DND-41 (cell line): Measurements from ENCODE around the gene FAM222B.
A peak's percentile ranks its signal among the peaks of the same experiment; 100 is the strongest.
"Not testable (repeated sequence)": the region's sequence is repeated elsewhere in the genome, so short reads cannot be mapped to it uniquely, and the experiment has no call there.

Source experiments
- ATAC-seq: fragments of 200-7000 bp; cut with Tn5 transposase; 3 replicates; pipeline ENCODE4 v1.9.1; 2021; ENCODE audit warnings: low read depth; ENCODE audit not compliant: insufficient read depth
- DNase-seq: peaks from one replicate; pipeline ENCODE4 v3.0.0-alpha.2; 2020
- H2AFZ ChIP-seq: 2 replicates; pipeline ENCODE4 v1.6.0; 2012; ENCODE audit warnings: low read depth, low read length
- H3K27ac ChIP-seq: 2 replicates; pipeline ENCODE4 v1.5.1; 2012; ENCODE audit warnings: low read length, inconsistent platforms
- H3K27me3 ChIP-seq: fragments of 200-600 bp; sonication (generic); 2 replicates; pipeline ENCODE4 v1.6.0; 2012; ENCODE audit warnings: low read length, mild to moderate bottlenecking, inconsistent platforms; ENCODE audit not compliant: insufficient read depth, poor library complexity
- H3K36me3 ChIP-seq: 2 replicates; pipeline ENCODE4 v1.5.1; 2012; ENCODE audit warnings: low read length, inconsistent platforms; ENCODE audit not compliant: insufficient read depth
- H3K4me1 ChIP-seq: 2 replicates; pipeline ENCODE4 v1.5.1; 2012; ENCODE audit warnings: mild to moderate bottlenecking, low read length; ENCODE audit not compliant: insufficient read depth
- H3K4me2 ChIP-seq: 2 replicates; pipeline ENCODE4 v1.6.0; 2012; ENCODE audit warnings: mild to moderate bottlenecking, moderate library complexity, low read length, inconsistent platforms; ENCODE audit not compliant: insufficient read depth
- H3K4me3 ChIP-seq, 2 experiments: fragments of 200-600 bp in 1 of 2; shearing (Covaris generic) in 1 of 2; 2 replicates each; pipeline ENCODE4 v1.5.1; 2012 to 2016; ENCODE audit warnings: inconsistent platforms in 2 of 2, low read length in 2 of 2, mild to moderate bottlenecking in 2 of 2, low read depth in 1 of 2, moderate library complexity in 1 of 2
- H3K79me2 ChIP-seq: 2 replicates; pipeline ENCODE4 v1.6.0; 2012; ENCODE audit warnings: low read length, inconsistent platforms; ENCODE audit not compliant: insufficient read depth
- H3K9ac ChIP-seq: 2 replicates; pipeline ENCODE4 v1.6.0; 2012; ENCODE audit warnings: low read depth, mild to moderate bottlenecking, inconsistent platforms, low read length, moderate library complexity
- H3K9me3 ChIP-seq: 2 replicates; pipeline ENCODE4 v1.5.1; 2012; ENCODE audit warnings: low read length, moderate library complexity, mild to moderate bottlenecking, inconsistent platforms; ENCODE audit not compliant: insufficient read depth, severe bottlenecking
- H4K20me1 ChIP-seq: 2 replicates; pipeline ENCODE4 v1.6.0; 2012; ENCODE audit warnings: low read length; ENCODE audit not compliant: insufficient read depth
- CTCF ChIP-seq: IDR thresholded peaks from 2 replicates; pipeline ENCODE4 v1.5.1; 2012; ENCODE audit warnings: borderline replicate concordance, low read length, moderate library complexity, mild to moderate bottlenecking; ENCODE audit not compliant: poor library complexity, severe bottlenecking; ENCODE audit errors: extremely low read depth
- EZH2 ChIP-seq: IDR thresholded peaks from 3 replicates; pipeline ENCODE4 v1.6.1; 2012; ENCODE audit warnings: borderline replicate concordance, low read depth, mild to moderate bottlenecking, moderate library complexity, low read length, inconsistent platforms; ENCODE audit not compliant: severe bottlenecking

FAM222B gene

GRCh38 chr17:28725660-28726225, 116.8 kb downstream of the FAM222B start:
- Histone ChIP-seq H3K27me3 (no peaks in the 10 kb centered on the region), H4K20me1 (peaks cover 47% of the 10 kb centered on the region), H3K9me3 (no peaks in the 10 kb centered on the region), H3K4me2 (peak overlapping the region; percentile 94), H3K27ac (no peak overlapping the region), H3K36me3 (peaks cover 46% of the 10 kb centered on the region), H3K9ac (peak overlapping the region; percentile 30; the same call in 1 of the 2 replicates), H2AFZ (no peak overlapping the region), H3K4me3 (peak overlapping the region in 1 of 2 experiments; percentile 39; a peak in 2 of 4 replicates), H3K79me2 (peaks cover 26% of the 10 kb centered on the region), H3K4me1 (peaks cover 64% of the 10 kb centered on the region)
- TF ChIP-seq CTCF = no peak
- no peak for TF ChIP-seq EZH2
- DNase-seq = no peak
- peak; percentile 2 for ATAC-seq

- DNase-seq (peak; percentile 43), ATAC-seq (no peak)
- TF ChIP-seq CTCF (no peak), EZH2 (no peak)
- peaks cover 32% of the 10 kb centered on the region for H3K79me2 ChIP-seq
- H2AFZ ChIP-seq = no peak overlapping the region
- peak overlapping the region; percentile 94 for H3K4me2 ChIP-seq
- peaks cover 51% of the 10 kb centered on the region for H3K36me3 ChIP-seq
- peaks cover 65% of the 10 kb centered on the region for H3K4me1 ChIP-seq
- H3K27ac ChIP-seq = no peak overlapping the region; the same call in 1 of the 2 replicates
- H3K4me3 ChIP-seq = no peak overlapping the region
- no peaks in the 10 kb centered on the region for H3K27me3 ChIP-seq
- no peaks in the 10 kb centered on the region for H3K9me3 ChIP-seq
- no peak overlapping the region for H3K9ac ChIP-seq
- peaks cover 52% of the 10 kb centered on the region for H4K20me1 ChIP-seq
Observed at GRCh38 chr17:28725166-28725659, 117.4 kb downstream of the FAM222B start.

GRCh38 chr17:28724500-28725165, 118.0 kb downstream of the FAM222B start:
- H3K79me2 ChIP-seq = peaks cover 36% of the 10 kb centered on the region

GRCh38 chr17:28723836-28724499, 118.6 kb downstream of the FAM222B start:
- not testable (repeated sequence) for H3K9ac ChIP-seq, H2AFZ ChIP-seq, H3K27me3 ChIP-seq, H3K4me2 ChIP-seq, H3K9me3 ChIP-seq, H3K4me3 ChIP-seq, ATAC-seq, DNase-seq, H3K27ac ChIP-seq
- Histone ChIP-seq H3K4me1 (peaks cover 60% of the 10 kb centered on the region), H3K79me2 (peaks cover 41% of the 10 kb centered on the region), H3K36me3 (peaks cover 55% of the 10 kb centered on the region), H4K20me1 (peaks cover 53% of the 10 kb centered on the region)

More at GRCh38 chr17:28724500-28725165, 118.0 kb downstream of the FAM222B start:
- Histone ChIP-seq H4K20me1 (peaks cover 53% of the 10 kb centered on the region), H3K4me3 (no peak overlapping the region), H3K27me3 (no peaks in the 10 kb centered on the region), H2AFZ (no peak overlapping the region), H3K27ac (no peak overlapping the region), H3K9me3 (no peaks in the 10 kb centered on the region), H3K4me2 (peak overlapping the region; percentile 94; the same call in 1 of the 2 replicates), H3K4me1 (peaks cover 62% of the 10 kb centered on the region), H3K9ac (no peak overlapping the region), H3K36me3 (peaks cover 55% of the 10 kb centered on the region)
- ATAC-seq = no peak
- TF ChIP-seq EZH2 (no peak), CTCF (no peak)
- no peak for DNase-seq
